A673 (cell line): ENCODE data around the gene MDFIC. TPM values are rescaled to one million over a fixed set of nuclear protein-coding genes. Genes with fewer than 3 reads are reported as not detected.

Experiments used
- BruUV-seq: library from RNA; stranded (reverse); fragments of 400-500 nt; replicated peaks from 2 replicates; lab custom pipeline; 2021; lab: Mats Ljungman, UMichigan
- CTCF ChIA-PET: fragments of 300-600 bp; sonication (Branson Sonifier 250); formaldehyde crosslinking; loops from one replicate; lab custom pipeline; 2022; ENCODE audit warnings: antibody characterized with exemption; lab: Charles Lee
- POLR2A ChIA-PET: fragments of 300-600 bp; sonication (Branson Sonifier 250); formaldehyde crosslinking; loops from one replicate; lab custom pipeline; 2022; ENCODE audit warnings: antibody characterized with exemption; ENCODE audit not compliant: low non-redundant PET; lab: Charles Lee
- DNase-seq: peaks from one replicate; pipeline ENCODE4 v3.0.0-alpha.2; 2015; ENCODE audit warnings: low spot score
- H3K27ac ChIP-seq: fragments of 200-600 bp; sonication (generic); 2 replicates; pipeline ENCODE4 v1.5.1; 2016; ENCODE audit warnings: mixed run types, low read depth, mild to moderate bottlenecking, mixed read lengths, antibody characterized with exemption, low read length; ENCODE audit not compliant: poor library complexity, severe bottlenecking
- H3K27me3 ChIP-seq: fragments of 200-600 bp; sonication (generic); replicated peaks from 2 replicates; pipeline ENCODE4 v1.6.1; 2017; ENCODE audit warnings: mixed run types, low read depth, mild to moderate bottlenecking, mixed read lengths, antibody characterized with exemption, low read length; ENCODE audit not compliant: insufficient read depth, poor library complexity
- H3K36me3 ChIP-seq: fragments of 200-600 bp; sonication (generic); 2 replicates; pipeline ENCODE4 v1.6.1; 2016; ENCODE audit warnings: mixed run types, mild to moderate bottlenecking, mixed read lengths, antibody characterized with exemption, low read length; ENCODE audit not compliant: insufficient read depth, poor library complexity, severe bottlenecking
- H3K4me1 ChIP-seq: fragments of 200-600 bp; sonication (generic); 2 replicates; pipeline ENCODE4 v1.6.1; 2017; ENCODE audit warnings: mixed run types, mild to moderate bottlenecking, mixed read lengths, antibody characterized with exemption, low read length; ENCODE audit not compliant: insufficient read depth, poor library complexity, severe bottlenecking
- H3K4me3 ChIP-seq: fragments of 200-600 bp; sonication (generic); 2 replicates; pipeline ENCODE4 v1.5.1; 2016; ENCODE audit warnings: low read depth, mixed run types, mild to moderate bottlenecking, mixed read lengths, low read length; ENCODE audit not compliant: poor library complexity, severe bottlenecking
- H3K9me3 ChIP-seq: fragments of 200-600 bp; sonication (generic); 2 replicates; pipeline ENCODE4 v1.6.1; 2016; ENCODE audit warnings: mixed run types, low read depth, mild to moderate bottlenecking, mixed read lengths, antibody characterized with exemption, low read length; ENCODE audit not compliant: poor library complexity, severe bottlenecking
- CTCF ChIP-seq: fragments of 300-800, 200-600 bp; sonication (generic); conservative IDR thresholded peaks from 2 replicates; pipeline ENCODE4 v1.5.1; 2017; ENCODE audit warnings: low read depth, mild to moderate bottlenecking, antibody characterized with exemption, low read length, moderate library complexity, mixed read lengths
- EZH2 ChIP-seq: fragments of 200-600 bp; sonication (generic); IDR thresholded peaks from 2 replicates; pipeline ENCODE4 v1.6.1; 2017; ENCODE audit warnings: borderline replicate concordance, low read depth, mild to moderate bottlenecking, mixed read lengths, antibody characterized with exemption, low read length; ENCODE audit not compliant: poor library complexity, severe bottlenecking
- intact Hi-C: fragments of 100-400 bp; cut with micrococcal nuclease; formaldehyde crosslinking; loops from one replicate; pipeline ENCODE4 v1.10.0; 2022; ENCODE audit not compliant: unreplicated experiment
- total RNA-seq: library from RNA; stranded (reverse); gene quantifications from 2 replicates; pipeline ENCODE4 v1.2.3, GENCODE V29; 2021

Gene MDFIC
- total RNA-seq, 1 experiment from 2014 or later: 32.6 TPM

DNA sequence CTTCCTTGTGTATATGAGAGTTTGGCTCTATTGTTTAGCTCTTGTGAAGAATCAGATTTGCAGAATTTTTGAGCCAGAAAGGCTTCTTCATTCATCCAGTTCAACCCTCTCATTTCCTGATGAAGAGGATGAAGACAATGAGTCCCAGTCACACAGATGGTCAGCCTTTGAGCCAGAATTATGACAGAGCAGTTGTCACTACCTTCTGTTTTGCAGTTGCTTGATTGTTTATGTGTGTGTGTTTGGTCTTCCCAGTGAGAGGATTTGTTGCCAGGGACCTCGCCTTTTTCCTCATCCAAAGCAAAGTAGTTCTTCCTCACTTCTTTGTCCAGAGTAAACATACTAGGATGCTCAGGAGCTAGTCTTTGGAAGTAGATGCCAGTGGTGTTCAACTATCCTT, 15.6 kb downstream of the MDFIC start:
- TF ChIP-seq EZH2: no peak
- TF ChIP-seq CTCF: no peak
- Histone ChIP-seq H3K36me3 (no peaks in the 10 kb centered on the region), H3K9me3 (no peaks in the 10 kb centered on the region), H3K4me1 (peaks cover 12% of the 10 kb centered on the region), H3K27ac (no peak overlapping the region), H3K27me3 (no peaks in the 10 kb centered on the region), H3K4me3 (no peak overlapping the region)
- no peak for DNase-seq
- intact Hi-C loops: no loop called here
- no TSS peak for BruUV-seq
- ChIA-PET POLR2A (no interaction called here), CTCF (no interaction called here)

DNA sequence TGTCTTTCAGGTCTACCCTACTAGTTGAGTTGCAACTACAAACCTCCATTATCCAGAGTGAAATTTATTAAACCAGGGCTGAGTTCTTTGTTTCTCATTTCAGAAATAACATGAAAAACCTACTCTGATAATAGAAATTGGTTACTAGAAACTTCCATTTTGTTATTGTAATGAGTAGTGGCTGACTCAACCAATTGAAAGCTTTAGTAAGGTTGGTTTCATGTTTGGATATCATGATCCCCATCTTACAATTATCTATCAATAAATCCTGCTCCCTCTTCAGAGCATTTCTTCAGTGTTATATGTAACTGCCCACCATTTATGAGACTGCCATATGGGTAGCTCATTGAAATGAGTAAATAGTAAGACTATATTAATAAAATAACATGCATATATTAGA, 16.9 kb downstream of the MDFIC start:
- intact Hi-C loops: no loop called here
- CTCF ChIA-PET: no interaction called here
- no TSS peak for BruUV-seq

GRCh38 chr7:114939484-114940097, 17.7 kb downstream of the MDFIC start:
- H3K4me1 ChIP-seq: peaks cover 12% of the 10 kb centered on the region
- POLR2A ChIA-PET: no interaction called here
- no peak for DNase-seq
- no peak overlapping the region for H3K4me3 ChIP-seq
- CTCF ChIA-PET: no interaction called here
- H3K27ac ChIP-seq: no peak overlapping the region
- H3K27me3 ChIP-seq: no peaks in the 10 kb centered on the region
- BruUV-seq: no TSS peak
- TF ChIP-seq CTCF: no peak
- no peak for TF ChIP-seq EZH2
- intact Hi-C loops: no loop called here
- H3K36me3 ChIP-seq: no peaks in the 10 kb centered on the region
- H3K9me3 ChIP-seq: no peaks in the 10 kb centered on the region

More for the DNA sequence above, 16.9 kb downstream of the MDFIC start:
- Histone ChIP-seq H3K36me3 (no peaks in the 10 kb centered on the region), H3K4me3 (no peak overlapping the region), H3K27me3 (no peaks in the 10 kb centered on the region), H3K9me3 (no peaks in the 10 kb centered on the region), H3K4me1 (peaks cover 12% of the 10 kb centered on the region), H3K27ac (no peak overlapping the region)
- POLR2A ChIA-PET: no interaction called here
- no peak for DNase-seq
- TF ChIP-seq CTCF (no peak), EZH2 (no peak)
